Endothelial cell of umbilical vein (primary cell): Measurements from ENCODE around the gene DPM2.

Source experiments
- CTCF ChIP-seq, 2 donors: IDR thresholded peaks; 1 replicate in 1 of 2; 2 replicates in 1 of 2; pipeline ENCODE4 v1.5.1; 2011; ENCODE audit warnings: low read length in 2 of 2, mild to moderate bottlenecking in 2 of 2, moderate library complexity in 2 of 2, control low read depth in 1 of 2, inconsistent platforms in 1 of 2, low read depth in 1 of 2; ENCODE audit not compliant: insufficient read depth in 1 of 2; ENCODE audit errors: extremely low read depth in 1 of 2
- EZH2 ChIP-seq: IDR thresholded peaks from 2 replicates; pipeline ENCODE4 v1.6.1; 2012; ENCODE audit warnings: borderline replicate concordance, low read depth, mild to moderate bottlenecking, moderate library complexity, low read length, inconsistent platforms; ENCODE audit not compliant: severe bottlenecking
- MAX ChIP-seq: IDR thresholded peaks from 2 replicates; pipeline ENCODE4 v1.6.1; 2011; ENCODE audit not compliant: insufficient read depth, insufficient read length
- MYC ChIP-seq: IDR thresholded peaks from one replicate; pipeline ENCODE4 v1.6.1; 2011; ENCODE audit warnings: mild to moderate bottlenecking, low read depth, low read length
- POLR2A ChIP-seq: IDR thresholded peaks from 2 replicates; pipeline ENCODE4 v1.6.1; 2012; ENCODE audit warnings: low read depth, mild to moderate bottlenecking, control low read depth, low read length
- POLR2AphosphoS5 ChIP-seq: IDR thresholded peaks from 2 replicates; pipeline ENCODE4 v1.6.1; 2012; ENCODE audit warnings: low read depth, mild to moderate bottlenecking, control low read depth, low read length, moderate library complexity; ENCODE audit not compliant: insufficient read depth

- TF ChIP-seq MYC, result no peak
- TF ChIP-seq MAX, result no peak
- no peak for TF ChIP-seq CTCF (IDR thresholded peaks at IDR 0.05; ENCODE audit: extremely low read depth in 1 of 2, insufficient read depth in 1 of 2, low read depth in 1 of 2, low read length in 2 of 2)
- no peak for TF ChIP-seq POLR2AphosphoS5
- TF ChIP-seq EZH2, result no peak
- no peak for TF ChIP-seq POLR2A
Observed at GRCh38 chr9:127896395-127897192, 41.1 kb downstream of the DPM2 start.
